GM18507 (cell line): ENCODE results near the gene NDC80.

Source experiments
- DNase-seq: peaks from one replicate; pipeline ENCODE4 v3.0.0; 2011; ENCODE audit warnings: low read depth; ENCODE audit not compliant: insufficient read length; ENCODE audit errors: extremely low spot score
- FAIRE-seq: peaks from 2 replicates; lab custom pipeline; 2011; peaks lifted over from hg19 to GRCh38; lab: Jason Lieb, UNC

NDC80 gene

DNA sequence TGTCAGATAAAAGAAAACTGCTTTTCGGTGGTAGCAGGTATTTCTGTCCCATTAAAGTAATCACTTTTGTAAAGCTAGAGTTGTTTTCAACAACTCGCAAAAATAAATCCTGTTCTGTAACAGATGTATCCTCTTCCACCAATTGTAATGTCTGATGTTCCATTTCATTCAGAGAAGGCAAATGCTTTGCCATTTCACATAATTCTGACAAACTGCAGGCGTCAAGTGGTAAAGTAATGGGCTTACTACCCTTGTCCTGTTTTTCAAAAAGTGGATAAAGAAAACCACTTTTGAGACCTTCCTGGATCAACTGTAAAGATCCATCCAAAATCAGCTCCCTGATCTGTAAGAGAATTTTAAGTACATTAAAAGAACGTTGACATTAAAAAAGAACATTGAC, 16.7 kb upstream of the NDC80 start:
- FAIRE-seq (no peak), DNase-seq (no peak)

DNA sequence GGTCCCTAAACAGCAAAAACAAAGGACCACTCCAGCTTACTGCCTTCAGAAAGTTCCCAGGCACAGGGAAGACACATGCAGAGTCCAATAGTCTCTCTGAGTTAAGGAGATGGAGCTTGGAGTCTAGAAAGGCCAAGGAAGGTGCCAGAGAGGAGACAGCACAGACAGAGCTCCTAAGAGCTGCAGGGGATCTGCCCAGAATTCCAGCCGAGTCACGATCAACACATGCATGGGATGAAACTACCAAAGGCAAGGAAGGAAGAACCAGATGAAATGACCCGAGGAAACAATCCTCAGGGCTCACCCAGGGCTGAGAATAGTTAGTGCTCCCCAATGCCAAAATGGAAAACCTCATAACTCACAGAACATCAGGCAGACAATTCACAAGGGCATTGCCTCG, 15.5 kb upstream of the NDC80 start:
- FAIRE-seq (no peak), DNase-seq (no peak)

DNA sequence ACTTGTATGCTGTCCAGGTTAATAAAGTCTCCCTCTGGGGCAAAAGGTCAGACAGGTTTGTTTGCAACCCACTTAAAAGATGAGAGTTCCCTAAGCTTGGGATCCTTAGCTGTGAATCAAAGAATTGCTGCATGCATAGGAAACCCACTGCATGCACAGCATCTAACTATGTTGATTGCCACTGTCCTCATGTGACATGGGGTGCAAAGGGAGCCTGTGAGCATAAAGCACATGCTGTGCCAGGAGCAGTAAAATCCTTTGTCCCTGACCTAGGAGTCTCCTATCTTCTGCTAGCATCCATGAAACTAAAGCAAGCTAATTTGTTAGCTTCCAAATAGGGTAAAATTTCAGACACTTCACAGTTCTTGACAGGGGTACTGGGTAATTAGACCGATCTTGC, 13.8 kb upstream of the NDC80 start:
- no peak for DNase-seq
- FAIRE-seq, result no peak

DNA sequence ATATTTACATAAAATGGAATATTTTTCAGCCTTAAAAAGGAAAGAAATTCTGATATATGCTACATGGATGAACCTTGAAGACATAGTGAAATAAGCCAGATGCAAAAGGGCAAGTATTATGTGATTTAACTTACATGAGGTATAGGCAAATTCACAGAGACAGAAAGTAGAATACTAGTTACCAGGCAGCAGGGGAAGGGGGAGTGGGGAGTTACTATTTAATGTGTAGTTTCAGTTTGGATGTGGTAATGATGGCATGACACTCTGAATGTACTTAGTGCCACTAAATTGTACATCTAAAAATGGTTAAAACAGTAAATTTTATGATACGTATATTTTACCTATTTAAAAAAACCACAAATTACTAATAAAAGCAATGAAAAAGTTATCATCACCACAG, 12.1 kb upstream of the NDC80 start:
- no peak for FAIRE-seq
- DNase-seq, result no peak

DNA sequence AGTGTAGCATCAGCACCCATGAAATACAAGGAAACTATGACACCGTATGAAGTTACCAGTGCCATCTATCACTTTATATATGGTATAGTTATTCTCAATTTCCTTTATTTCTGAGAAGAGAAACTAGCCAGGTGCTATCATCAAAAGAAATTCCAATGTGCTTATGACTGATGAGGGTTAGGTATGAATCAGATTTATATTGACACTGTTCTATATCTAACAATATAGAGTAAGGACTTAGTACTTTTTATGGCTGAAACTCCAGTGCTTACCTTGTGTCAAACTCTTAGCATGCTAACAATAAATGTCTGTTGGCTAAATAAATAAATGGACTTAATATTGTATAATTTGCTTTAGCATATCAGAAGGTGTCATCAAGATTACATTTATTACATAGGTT, 7.0 kb upstream of the NDC80 start:
- no peak for FAIRE-seq
- DNase-seq, result no peak

DNA sequence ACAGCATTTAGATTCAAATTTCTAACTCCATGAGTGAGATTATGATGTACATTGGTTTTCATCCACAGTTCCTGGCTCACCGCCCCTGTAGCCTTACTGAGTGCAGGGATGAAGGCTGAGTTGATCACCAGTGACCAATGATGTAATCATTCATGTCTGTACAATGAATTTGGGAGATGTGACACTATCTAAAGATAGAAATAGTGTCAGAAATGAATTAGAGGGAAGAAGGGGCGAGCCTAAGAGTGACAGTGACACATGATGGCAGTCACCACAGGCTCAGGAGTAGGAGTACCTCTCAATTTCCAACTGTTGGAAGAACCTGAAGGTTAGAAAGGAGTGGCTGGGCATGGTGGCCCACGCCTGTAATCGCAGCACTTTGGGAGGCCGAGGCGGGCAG, 3.2 kb upstream of the NDC80 start:
- DNase-seq (no peak), FAIRE-seq (no peak)

DNA sequence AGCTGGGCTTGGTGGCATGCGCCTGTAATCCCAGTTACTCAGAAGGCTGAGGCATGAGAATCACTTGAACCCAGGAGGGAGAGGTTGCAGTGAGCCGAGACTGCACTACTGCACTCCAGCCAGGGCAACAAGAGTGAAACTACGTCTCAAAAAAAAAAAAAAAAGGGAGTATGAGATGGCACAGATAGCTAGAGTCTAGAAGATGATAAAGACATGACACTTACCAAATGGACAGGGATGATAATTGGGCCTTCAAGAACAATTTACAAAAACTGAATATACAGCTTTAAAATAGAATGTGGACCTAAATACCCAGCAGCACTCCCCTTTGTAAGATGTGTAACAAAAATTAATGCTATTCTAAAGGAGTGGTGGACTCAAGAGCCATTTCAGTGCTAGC, 2.8 kb upstream of the NDC80 start:
- DNase-seq (no peak), FAIRE-seq (no peak)

DNA sequence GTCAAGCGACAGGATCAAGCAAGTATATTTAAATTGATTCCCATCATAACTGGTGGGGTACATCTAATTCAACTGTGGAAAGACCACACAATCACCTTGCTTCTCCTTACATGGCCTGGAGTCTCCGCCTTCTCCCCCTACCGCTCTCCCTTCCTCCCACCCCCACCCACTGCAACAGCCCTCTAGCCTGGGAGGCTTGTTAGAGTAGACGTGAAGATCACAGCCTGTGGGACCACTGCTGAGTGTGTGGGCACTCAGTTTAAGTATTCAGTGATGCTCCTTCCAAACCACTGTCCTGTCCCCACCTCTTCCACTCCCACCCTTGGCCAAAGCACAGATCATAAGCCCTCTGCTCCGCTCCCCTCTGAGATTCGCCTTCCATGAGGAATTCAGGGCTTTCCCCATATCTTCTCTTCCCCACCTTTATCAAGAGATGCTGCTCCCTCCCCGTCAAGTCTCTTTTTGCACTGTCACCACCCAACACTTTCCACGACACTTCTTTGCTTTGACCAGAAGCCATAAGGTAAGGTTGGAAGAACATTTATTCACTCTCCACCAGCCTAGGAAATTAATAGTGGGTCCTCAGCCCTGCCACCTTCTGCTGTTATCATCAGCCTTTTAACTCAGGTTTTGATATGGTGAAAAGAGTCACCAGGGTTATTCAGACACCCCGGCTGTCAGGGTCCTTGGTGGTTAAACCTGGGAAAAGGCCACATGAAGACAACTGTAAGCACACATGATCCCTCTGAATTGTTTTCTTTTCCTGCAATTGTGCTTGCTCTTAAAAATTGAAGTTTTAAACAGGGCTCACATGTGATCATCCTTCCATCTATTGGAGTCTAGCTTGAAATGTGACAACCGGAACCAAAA, 1.8 kb upstream of the NDC80 start:
- DNase-seq (no peak), FAIRE-seq (no peak)

DNA sequence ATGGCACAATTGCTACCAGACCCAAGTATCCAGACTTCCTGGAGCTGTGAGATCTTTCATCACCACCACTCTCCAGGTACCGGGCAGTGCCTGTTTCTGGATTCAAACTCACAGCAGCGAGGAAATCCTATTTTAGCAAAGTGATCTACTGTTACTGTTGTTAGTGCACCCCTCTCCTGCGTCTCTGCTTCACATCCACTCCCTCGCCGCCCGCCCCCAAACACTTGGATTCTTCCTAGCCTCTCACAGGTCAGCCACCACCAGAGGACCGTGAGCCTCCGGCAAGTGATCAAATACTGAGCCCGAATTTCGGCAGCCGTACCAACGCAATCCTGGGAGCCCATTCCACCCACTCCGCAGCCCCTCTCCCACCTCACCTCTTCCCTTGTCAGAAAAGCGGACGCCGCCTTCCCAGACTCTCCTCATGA, 571 bp upstream of the NDC80 start:
- FAIRE-seq (no peak), DNase-seq (peak; percentile 18)

DNA sequence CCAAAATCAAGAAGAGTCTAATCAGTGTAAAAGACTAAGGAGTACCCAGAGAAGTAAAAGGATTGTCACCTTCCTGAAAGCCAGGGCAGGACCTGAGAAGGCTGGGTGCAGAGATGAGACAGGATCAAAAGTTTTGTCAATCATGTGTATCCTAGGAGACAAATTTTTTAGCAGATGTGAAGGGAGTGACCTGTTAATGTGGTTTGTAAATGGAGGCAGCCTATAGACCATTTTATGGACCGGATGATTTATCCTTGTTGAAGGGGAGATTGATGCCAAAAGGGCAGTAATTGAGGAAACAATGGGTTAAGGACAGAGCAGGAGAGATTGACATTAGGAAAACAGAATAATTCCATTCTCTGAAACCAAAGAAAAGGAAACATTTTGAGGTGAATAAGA, 813 bp downstream of the NDC80 start:
- no peak for DNase-seq
- peak; percentile 31 for FAIRE-seq

DNA sequence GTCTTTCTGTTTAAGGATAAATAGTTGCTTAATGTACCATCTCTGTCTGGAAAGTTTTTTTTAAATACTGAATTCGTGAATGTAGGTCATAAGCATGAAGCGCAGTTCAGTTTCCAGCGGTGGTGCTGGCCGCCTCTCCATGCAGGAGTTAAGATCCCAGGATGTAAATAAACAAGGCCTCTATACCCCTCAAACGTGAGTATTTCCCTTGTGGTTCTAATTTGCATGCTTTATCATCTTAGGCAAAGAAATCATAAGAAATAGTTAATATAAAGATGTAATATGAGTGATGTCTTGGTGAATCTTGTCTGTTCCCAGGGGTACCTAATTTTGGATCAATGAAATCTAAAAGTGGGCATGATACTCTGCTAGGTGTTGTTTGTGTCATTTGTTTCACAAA, 1.5 kb downstream of the NDC80 start:
- DNase-seq (no peak), FAIRE-seq (no peak)

DNA sequence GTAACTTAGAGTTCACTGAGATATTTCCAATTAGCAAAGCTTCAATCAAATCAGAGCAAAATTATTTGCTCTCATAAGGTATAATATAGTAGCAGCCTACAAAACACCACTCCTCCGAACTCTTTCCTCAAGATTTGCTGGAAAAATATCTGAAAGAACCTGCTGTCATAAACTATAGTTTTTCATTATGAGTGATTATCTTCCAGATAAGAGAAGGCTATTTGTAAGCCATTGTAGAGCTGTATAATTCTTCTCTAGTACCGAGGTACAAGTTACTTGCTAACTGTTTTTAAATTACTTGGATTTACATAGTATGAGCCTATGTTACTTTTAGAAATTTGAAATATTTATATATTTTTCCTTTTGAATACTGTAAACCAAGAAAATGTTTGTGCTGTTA, 2.1 kb downstream of the NDC80 start:
- no peak for FAIRE-seq
- DNase-seq, result no peak

DNA sequence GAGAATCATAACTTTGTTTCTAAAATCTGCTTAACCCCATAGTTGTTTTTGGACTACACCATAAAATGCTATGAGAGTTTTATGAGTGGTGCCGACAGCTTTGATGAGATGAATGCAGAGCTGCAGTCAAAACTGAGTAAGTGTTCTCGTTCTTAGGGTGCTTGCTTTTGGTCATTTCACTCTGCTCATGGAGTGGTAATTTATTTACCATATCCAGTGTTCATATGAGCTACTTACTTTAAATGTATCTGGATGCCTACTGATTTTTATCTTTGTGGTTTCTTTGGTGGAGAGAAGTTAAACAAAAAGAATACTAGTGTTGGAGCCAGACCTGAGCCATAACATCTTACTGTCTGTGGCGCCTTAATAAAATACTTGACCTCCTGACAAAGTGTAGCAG, 16.4 kb downstream of the NDC80 start:
- FAIRE-seq, result no peak
- DNase-seq, result no peak

DNA sequence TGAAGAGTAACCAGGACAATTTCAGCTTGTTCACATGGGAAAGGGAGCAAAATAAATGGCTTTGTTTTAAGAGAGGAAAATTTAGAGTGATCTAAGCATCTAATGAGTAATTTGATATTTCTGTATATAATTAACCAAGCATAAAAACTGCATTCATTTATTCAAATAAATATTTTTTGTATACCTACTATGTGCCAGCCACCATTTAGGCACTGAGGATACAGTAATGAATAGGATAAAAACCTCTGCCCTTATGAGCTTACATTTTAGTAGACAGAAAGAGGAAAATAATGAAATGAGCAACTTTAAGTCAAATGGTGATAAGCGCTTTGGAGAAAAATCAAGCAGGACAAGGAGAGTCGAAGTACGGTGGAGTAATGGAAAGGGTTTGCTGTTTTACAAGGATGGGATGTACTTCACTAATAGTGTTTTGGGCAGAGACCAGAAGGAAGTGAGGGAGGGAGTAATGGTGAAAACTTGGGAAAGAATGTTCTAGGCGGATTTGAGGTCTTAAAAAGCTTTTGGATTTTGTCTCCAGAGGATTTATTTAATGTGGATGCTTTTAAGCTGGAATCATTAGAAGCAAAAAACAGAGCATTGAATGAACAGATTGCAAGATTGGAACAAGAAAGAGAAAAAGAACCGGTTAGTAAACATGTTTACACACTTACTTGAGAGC, 17.4 kb downstream of the NDC80 start:
- FAIRE-seq, result no peak
- DNase-seq, result no peak

DNA sequence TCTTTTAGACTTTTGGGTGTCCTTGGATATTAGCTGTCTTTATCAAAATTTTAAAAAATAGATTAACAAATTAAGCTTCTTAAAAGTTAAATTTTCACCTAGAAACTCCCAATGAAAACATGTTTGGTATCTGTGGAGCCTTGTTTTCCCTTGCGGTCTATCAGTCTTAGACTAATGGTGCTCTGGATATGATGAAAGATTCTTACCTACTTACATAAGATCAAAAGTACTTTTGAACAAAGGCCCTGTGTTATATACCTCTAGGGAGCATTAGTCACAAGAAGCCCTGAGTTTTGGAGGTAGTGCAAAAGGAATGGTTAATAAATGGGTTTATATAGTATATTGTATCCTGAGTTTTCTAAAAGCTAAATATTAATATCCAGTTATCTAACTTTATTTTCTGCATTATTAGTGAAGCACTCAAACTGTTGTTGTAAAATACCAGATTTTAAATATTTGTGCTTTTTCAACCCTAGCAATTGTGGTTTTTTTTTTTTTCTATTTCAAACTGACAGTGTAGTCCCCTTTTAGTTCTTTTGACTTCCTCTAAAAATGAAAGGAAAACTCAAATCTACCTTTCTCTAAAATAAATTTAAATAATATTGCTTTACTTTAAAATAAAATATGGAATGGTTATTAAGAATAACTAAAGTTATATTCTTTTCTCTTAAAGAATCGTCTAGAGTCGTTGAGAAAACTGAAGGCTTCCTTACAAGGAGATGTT, 18.1 kb downstream of the NDC80 start:
- FAIRE-seq (no peak), DNase-seq (no peak)

DNA sequence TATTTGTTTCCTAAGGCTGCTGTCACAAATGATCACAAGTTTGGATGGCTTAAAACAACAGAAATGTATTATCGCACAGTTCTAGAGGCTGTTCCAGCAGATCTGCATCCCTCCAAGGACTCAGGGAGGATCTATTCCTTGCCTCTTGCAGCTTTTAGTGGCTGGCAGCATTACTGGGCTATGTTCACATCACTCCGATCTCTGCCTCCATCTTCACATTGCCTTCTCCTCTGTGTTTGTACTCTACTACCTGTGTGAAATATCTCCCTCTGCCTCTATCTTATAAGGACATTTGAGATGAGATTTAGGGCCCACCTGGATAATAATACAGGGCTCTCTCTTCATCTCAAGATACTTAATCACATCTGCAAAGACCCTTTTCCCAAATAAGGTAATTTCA, 18.9 kb downstream of the NDC80 start:
- FAIRE-seq, result no peak
- no peak for DNase-seq

DNA sequence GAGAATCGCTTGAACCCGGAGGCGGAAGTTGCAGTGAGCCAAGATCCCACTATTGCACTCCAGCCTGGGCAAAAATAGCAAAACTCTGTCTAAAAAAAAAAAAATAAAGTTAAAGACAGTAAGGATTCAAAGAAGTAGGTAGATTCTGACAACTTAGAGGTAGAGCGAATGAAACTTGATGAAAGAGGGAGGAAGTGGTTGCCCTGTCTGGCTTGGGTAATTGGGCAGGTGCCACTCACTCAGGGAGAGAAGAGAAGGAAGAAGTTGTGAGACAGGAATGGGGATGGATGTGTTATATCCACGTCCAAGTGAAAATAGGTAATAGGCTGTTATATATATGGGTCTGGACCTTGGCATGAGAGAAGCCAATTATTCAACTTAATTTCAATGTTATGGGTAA, 26.3 kb downstream of the NDC80 start:
- no peak for DNase-seq
- no peak for FAIRE-seq

DNA sequence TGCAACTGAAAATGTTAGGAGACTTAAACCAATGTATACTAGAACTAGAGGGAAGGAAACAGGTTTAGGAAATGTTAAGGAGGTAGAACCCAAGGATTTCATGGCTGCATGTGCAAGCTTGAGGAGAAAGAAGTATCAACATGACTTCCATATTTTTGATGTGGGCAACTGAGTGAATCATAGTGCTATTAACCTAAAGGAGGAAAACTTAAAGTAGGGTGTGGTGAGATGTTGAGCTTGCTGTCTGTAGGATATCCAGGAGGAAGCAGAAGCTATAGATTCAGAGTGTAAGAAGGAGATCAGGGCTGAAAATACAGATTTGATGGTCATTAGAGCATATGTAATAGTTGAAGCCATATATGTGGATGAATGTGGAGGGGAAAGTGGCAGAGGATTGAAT, 31.5 kb downstream of the NDC80 start:
- no peak for FAIRE-seq
- DNase-seq, result no peak

DNA sequence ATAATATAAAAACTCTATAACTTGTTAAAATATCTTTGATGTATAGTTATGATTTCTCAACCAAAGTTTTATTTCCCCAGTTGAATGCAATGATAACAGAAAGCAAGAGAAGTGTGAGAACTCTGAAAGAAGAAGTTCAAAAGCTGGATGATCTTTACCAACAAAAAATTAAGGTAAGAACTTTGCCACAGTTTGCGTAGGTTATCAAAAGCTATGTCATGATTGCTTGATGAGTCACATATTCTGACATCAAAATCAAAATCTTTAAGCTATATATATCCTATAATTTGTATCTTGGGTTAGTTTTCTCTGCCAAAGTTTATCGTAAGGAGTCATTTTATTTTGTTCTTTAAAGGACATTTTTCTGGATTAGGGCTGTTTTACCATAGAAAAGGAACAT, 35.0 kb downstream of the NDC80 start:
- FAIRE-seq (peak; percentile 59), DNase-seq (no peak)

DNA sequence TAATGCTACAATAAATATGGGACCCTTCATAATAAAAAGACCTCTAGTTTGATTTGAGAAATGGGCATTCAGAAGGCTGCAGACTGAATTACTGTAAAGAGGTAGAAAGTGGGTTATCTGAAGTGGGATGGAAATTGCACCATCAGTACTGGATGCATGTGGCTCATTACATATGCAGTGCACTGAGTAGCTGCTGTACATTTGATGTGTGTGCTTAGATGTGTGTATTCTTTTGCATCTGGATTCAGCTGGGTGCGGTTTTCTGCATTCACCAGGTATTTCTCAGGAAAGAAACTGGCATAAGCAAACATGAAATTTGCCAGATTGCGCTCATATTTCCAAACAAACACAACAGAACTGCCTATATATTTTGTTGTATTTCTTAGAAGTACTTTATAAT, 38.2 kb downstream of the NDC80 start:
- FAIRE-seq (no peak), DNase-seq (no peak)

DNA sequence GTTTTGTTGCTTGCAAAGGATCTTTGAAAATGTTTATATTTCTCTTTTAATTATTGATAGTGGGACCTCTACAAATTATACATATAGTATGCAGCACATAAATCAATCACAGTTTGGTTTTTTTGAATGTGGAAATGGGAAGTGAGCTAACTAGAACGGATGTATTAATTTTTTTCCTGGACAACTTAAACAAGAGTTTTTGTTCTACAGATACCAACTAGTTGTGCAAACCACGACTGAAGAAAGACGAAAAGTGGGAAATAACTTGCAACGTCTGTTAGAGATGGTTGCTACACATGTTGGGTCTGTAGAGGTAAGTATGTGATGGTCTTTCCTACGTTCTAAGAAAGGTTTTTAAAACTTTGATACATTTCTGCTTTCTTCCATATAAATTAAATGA, 39.2 kb downstream of the NDC80 start:
- no peak for FAIRE-seq
- no peak for DNase-seq
